ENCODE results near the gene AMY2B.

- TF ChIP-seq EP300 (IDR thresholded peaks at IDR 0.05; ENCODE audit: borderline replicate concordance in 1 of 2, low read depth in 1 of 2, low read length in 1 of 2) (no peak), EZH2phosphoT487 (IDR thresholded peaks at IDR 0.05; ENCODE audit: borderline replicate concordance, low read depth) (no peak), IRF3 (IDR thresholded peaks at IDR 0.05; ENCODE audit: low read depth, low read length) (no peak), MAX (IDR thresholded peaks at IDR 0.05; ENCODE audit: low read depth) (no peak), TEAD4 (IDR thresholded peaks at IDR 0.05; ENCODE audit: borderline replicate concordance, insufficient read depth) (no peak), CTCF (IDR thresholded peaks at IDR 0.05) (no peak)
Measured at GRCh38 chr1:103525114-103525606, 46.2 kb upstream of the AMY2B start.

Data from SK-N-SH (cell line).